SU-DHL-6 (cell line): Measurements from ENCODE around the gene APLP1.

ENCODE experiments used
- EZH2phosphoT487 ChIP-seq: fragments of 200-600 bp; sonication (generic), shearing (Covaris generic); conservative IDR thresholded peaks from 2 replicates; pipeline ENCODE4 v1.6.1; 2018; ENCODE audit warnings: mild to moderate bottlenecking, antibody characterized with exemption, low read length, moderate library complexity, mixed read lengths
- TF ChIP-seq, protein P1 (sequence below): fragments of 200-600 bp; sonication (generic); IDR thresholded peaks from one replicate; pipeline ENCODE4 v1.5.1; 2017; ENCODE audit warnings: antibody characterized with exemption, mild to moderate bottlenecking, low read length, moderate library complexity; ENCODE audit not compliant: insufficient read depth, poor library complexity, severe bottlenecking

DNA sequence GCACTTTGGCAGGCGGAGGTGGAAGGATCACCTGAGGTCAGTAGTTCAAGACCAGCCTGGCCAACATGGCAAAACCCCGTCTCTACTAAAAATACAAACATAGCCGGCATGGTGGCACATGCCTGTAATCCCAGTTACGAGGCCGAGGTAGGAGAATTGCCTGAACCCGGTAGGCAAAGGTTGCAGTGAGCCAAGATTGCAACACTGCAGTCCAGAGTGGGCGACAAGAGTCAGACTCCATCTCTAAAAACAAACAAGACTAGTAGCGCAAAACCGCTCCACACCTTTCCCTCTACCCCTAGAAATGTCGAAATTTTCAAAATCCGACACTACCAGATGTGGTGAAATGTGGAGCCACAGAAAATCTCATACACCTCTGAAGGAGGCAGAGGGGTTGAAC lies 50.9 kb downstream of the APLP1 start:
- TF ChIP-seq, protein P1, sequence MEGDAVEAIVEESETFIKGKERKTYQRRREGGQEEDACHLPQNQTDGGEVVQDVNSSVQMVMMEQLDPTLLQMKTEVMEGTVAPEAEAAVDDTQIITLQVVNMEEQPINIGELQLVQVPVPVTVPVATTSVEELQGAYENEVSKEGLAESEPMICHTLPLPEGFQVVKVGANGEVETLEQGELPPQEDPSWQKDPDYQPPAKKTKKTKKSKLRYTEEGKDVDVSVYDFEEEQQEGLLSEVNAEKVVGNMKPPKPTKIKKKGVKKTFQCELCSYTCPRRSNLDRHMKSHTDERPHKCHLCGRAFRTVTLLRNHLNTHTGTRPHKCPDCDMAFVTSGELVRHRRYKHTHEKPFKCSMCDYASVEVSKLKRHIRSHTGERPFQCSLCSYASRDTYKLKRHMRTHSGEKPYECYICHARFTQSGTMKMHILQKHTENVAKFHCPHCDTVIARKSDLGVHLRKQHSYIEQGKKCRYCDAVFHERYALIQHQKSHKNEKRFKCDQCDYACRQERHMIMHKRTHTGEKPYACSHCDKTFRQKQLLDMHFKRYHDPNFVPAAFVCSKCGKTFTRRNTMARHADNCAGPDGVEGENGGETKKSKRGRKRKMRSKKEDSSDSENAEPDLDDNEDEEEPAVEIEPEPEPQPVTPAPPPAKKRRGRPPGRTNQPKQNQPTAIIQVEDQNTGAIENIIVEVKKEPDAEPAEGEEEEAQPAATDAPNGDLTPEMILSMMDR, result no peak
- no peak for TF ChIP-seq EZH2phosphoT487
